Prostate gland (tissue), 2 donors: Measurements from ENCODE around the gene PODN.

ENCODE experiments used
- POLR2A ChIP-seq: fragments of 450-650 bp; IDR thresholded peaks from one replicate; pipeline ENCODE4 v1.6.1; 2016; ENCODE audit warnings: antibody characterized with exemption, mild to moderate bottlenecking
- TF ChIP-seq, protein P1 (sequence below), 4 experiments: fragments of 200-600 bp in 2 of 4; fragments of 450-650 bp in 2 of 4; sonication (generic) in 2 of 4; IDR thresholded peaks; 1 replicate in 3 of 4; 2 replicates in 1 of 4; pipeline ENCODE4 v1.5.1; 2016 to 2019; ENCODE audit warnings: antibody characterized with exemption in 4 of 4, mild to moderate bottlenecking in 2 of 4, moderate library complexity in 2 of 4

GRCh38 chr1:53024117-53024516, 37.9 kb upstream of the PODN start:
- TF ChIP-seq, protein P1, sequence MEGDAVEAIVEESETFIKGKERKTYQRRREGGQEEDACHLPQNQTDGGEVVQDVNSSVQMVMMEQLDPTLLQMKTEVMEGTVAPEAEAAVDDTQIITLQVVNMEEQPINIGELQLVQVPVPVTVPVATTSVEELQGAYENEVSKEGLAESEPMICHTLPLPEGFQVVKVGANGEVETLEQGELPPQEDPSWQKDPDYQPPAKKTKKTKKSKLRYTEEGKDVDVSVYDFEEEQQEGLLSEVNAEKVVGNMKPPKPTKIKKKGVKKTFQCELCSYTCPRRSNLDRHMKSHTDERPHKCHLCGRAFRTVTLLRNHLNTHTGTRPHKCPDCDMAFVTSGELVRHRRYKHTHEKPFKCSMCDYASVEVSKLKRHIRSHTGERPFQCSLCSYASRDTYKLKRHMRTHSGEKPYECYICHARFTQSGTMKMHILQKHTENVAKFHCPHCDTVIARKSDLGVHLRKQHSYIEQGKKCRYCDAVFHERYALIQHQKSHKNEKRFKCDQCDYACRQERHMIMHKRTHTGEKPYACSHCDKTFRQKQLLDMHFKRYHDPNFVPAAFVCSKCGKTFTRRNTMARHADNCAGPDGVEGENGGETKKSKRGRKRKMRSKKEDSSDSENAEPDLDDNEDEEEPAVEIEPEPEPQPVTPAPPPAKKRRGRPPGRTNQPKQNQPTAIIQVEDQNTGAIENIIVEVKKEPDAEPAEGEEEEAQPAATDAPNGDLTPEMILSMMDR (IDR thresholded peaks at IDR 0.05), result no peak
- TF ChIP-seq POLR2A, result no peak
